HCT116 (cell line): ENCODE results near the gene PRPF40A. TPM values are rescaled to one million over a fixed set of nuclear protein-coding genes. Genes with fewer than 3 reads are reported as not detected.

Source experiments
- ATAC-seq: fragments of 200-7000 bp; cut with Tn5 transposase; 2 replicates; pipeline ENCODE4 v1.9.1; 2020; ENCODE audit warnings: mild to moderate bottlenecking, moderate library complexity
- BruUV-seq: library from RNA; stranded (reverse); fragments of 400-500 nt; replicated peaks from 2 replicates; lab custom pipeline; 2021; lab: Mats Ljungman, UMichigan
- CTCF ChIA-PET: fragments of 300-600 bp; sonication (Branson Sonifier 250); formaldehyde crosslinking; loops from one replicate; lab custom pipeline; 2021; ENCODE audit warnings: antibody characterized with exemption; lab: Charles Lee
- POLR2A ChIA-PET: fragments of 300-600, 350-600 bp; sonication (Branson Sonifier 250); formaldehyde crosslinking; loops from one replicate; lab custom pipeline; 2021; ENCODE audit warnings: antibody characterized with exemption; lab: Charles Lee
- RAD21 ChIA-PET, 2 experiments: fragments of 300-600 bp; sonication (Branson Sonifier 250); formaldehyde crosslinking; loops; one replicate each; lab custom pipeline; 2023; ENCODE audit warnings: low total read pairs in 2 of 2; ENCODE audit not compliant: uncharacterized antibody in 2 of 2, unreplicated experiment in 2 of 2, low non-redundant PET in 1 of 2; lab: Charles Lee
- DNase-seq: peaks from one replicate; pipeline ENCODE4 v3.0.0-alpha.2; 2010; ENCODE audit warnings: low read depth, low spot score
- H2AFZ ChIP-seq: fragments of 200-600 bp; shearing (Covaris generic), sonication (generic); 2 replicates; pipeline ENCODE4 v1.6.1; 2017; ENCODE audit warnings: low read depth, mixed run types, mixed read lengths, antibody characterized with exemption, low read length; ENCODE audit not compliant: poor library complexity, severe bottlenecking
- H3K27ac ChIP-seq: 2 replicates; pipeline ENCODE4 v1.5.1; 2012; ENCODE audit warnings: low read depth, low read length
- H3K27me3 ChIP-seq: fragments of 200-600 bp; sonication (generic); 2 replicates; pipeline ENCODE4 v1.6.1; 2016; ENCODE audit warnings: mixed run types, low read length, mixed read lengths; ENCODE audit not compliant: insufficient read depth
- H3K36me3 ChIP-seq, 2 experiments: fragments of 200-500 bp in 1 of 2; fragments of 200-600 bp in 1 of 2; sonication (Bioruptor generic) in 1 of 2; sonication (generic) in 1 of 2; 2 replicates each; pipeline versions ENCODE4 v1.5.1 to v1.6.1; 2014 to 2016; ENCODE audit warnings: low read length in 2 of 2, inconsistent platforms in 1 of 2, mixed read lengths in 1 of 2, mixed run types in 1 of 2; ENCODE audit not compliant: insufficient read depth in 2 of 2, control insufficient read depth in 1 of 2
- H3K4me1 ChIP-seq, 2 experiments: fragments of 200-600 bp in 1 of 2; sonication (generic) in 1 of 2; 2 replicates each; pipeline versions ENCODE4 v1.5.1 to v1.6.1; 2012 to 2017; ENCODE audit warnings: low read length in 2 of 2, inconsistent platforms in 1 of 2, mild to moderate bottlenecking in 1 of 2, mixed read lengths in 1 of 2, mixed run types in 1 of 2, moderate library complexity in 1 of 2; ENCODE audit not compliant: insufficient read depth in 2 of 2, control insufficient read depth in 1 of 2
- H3K4me2 ChIP-seq: fragments of 200-600 bp; sonication (generic); 2 replicates; pipeline ENCODE4 v1.6.1; 2017; ENCODE audit warnings: mixed run types, low read length, mixed read lengths
- H3K4me3 ChIP-seq, 2 experiments: fragments of 200-600 bp in 1 of 2; sonication (generic) in 1 of 2; replicated peaks in 1 of 2; 2 replicates each; pipeline ENCODE4 v1.5.1; 2011 to 2016; ENCODE audit warnings: low read length in 2 of 2, control low read depth in 1 of 2, low read depth in 1 of 2, mild to moderate bottlenecking in 1 of 2, mixed read lengths in 1 of 2, mixed run types in 1 of 2
- H3K79me2 ChIP-seq: fragments of 200-600 bp; sonication (generic); 2 replicates; pipeline ENCODE4 v1.6.1; 2017; ENCODE audit warnings: mild to moderate bottlenecking, mixed run types, low read length, moderate library complexity, mixed read lengths; ENCODE audit not compliant: insufficient read depth
- H3K9ac ChIP-seq: fragments of 200-600 bp; sonication (generic); 2 replicates; pipeline ENCODE4 v1.6.1; 2016; ENCODE audit warnings: low read length, mixed read lengths
- H3K9me2 ChIP-seq: fragments of 200-600 bp; sonication (generic), shearing (Covaris generic); 2 replicates; pipeline ENCODE4 v1.6.1; 2017; ENCODE audit warnings: mixed run types, mild to moderate bottlenecking, moderate library complexity; ENCODE audit not compliant: insufficient read depth
- H3K9me3 ChIP-seq, 2 experiments: fragments of 200-500 bp in 1 of 2; fragments of 200-600 bp in 1 of 2; sonication (Bioruptor generic) in 1 of 2; sonication (generic) in 1 of 2; 2 replicates each; pipeline ENCODE4 v1.6.1; 2014 to 2017; ENCODE audit warnings: low read length in 2 of 2, mixed read lengths in 2 of 2, inconsistent platforms in 1 of 2, low read depth in 1 of 2, mild to moderate bottlenecking in 1 of 2, mixed run types in 1 of 2, moderate library complexity in 1 of 2; ENCODE audit not compliant: control insufficient read depth in 1 of 2, insufficient read depth in 1 of 2
- H4K20me1 ChIP-seq: fragments of 200-600 bp; sonication (generic), shearing (Covaris generic); 2 replicates; pipeline ENCODE4 v1.6.1; 2017; ENCODE audit warnings: mixed run types, mild to moderate bottlenecking, moderate library complexity; ENCODE audit not compliant: insufficient read depth
- CBX3 ChIP-seq: IDR thresholded peaks from 2 replicates; pipeline ENCODE4 v1.6.1; 2012; ENCODE audit warnings: low read depth
- CEBPB ChIP-seq: IDR thresholded peaks from 2 replicates; pipeline ENCODE4 v1.6.1; 2012; ENCODE audit warnings: low read depth
- EGR1 ChIP-seq: IDR thresholded peaks from 2 replicates; pipeline ENCODE4 v1.6.1; 2012; ENCODE audit warnings: low read depth
- EZH2 ChIP-seq: fragments of 200-600 bp; sonication (generic); IDR thresholded peaks from 2 replicates; pipeline ENCODE4 v1.6.1; 2017; ENCODE audit warnings: antibody characterized with exemption, mixed run types
- FOSL1 ChIP-seq: IDR thresholded peaks from 2 replicates; pipeline ENCODE4 v1.6.1; 2012; ENCODE audit warnings: low read depth
- POLR2AphosphoS5 ChIP-seq: IDR thresholded peaks from 2 replicates; pipeline ENCODE4 v1.6.1; 2011; ENCODE audit warnings: mild to moderate bottlenecking, low read depth, low read length, moderate library complexity
- YY1 ChIP-seq: IDR thresholded peaks from 2 replicates; pipeline ENCODE4 v1.6.1; 2011; ENCODE audit warnings: low read length, low read depth, moderate library complexity, mild to moderate bottlenecking; ENCODE audit not compliant: insufficient replicate concordance; ENCODE audit errors: extremely low read depth
- ZNF274 ChIP-seq: fragments of 200-500 bp; sonication (Bioruptor generic); IDR thresholded peaks from 2 replicates; pipeline ENCODE4 v1.6.1; 2014; ENCODE audit warnings: mild to moderate bottlenecking, low read depth, low read length, inconsistent platforms
- intact Hi-C: fragments of 100-400 bp; cut with micrococcal nuclease; formaldehyde crosslinking; loops from 2 replicates; pipeline ENCODE4 v1.10.0; 2022
- total RNA-seq: library from RNA; stranded (reverse); gene quantifications from one replicate; pipeline ENCODE4 v1.2.1, GENCODE V29; 2021; ENCODE audit not compliant: unreplicated experiment
- TF ChIP-seq, protein P1 (sequence below): IDR thresholded peaks from 2 replicates; pipeline ENCODE4 v1.6.1; 2012
- TF ChIP-seq, protein P2 (sequence below): IDR thresholded peaks from 2 replicates; pipeline ENCODE4 v1.6.1; 2012

The PRPF40A gene
- total RNA-seq, 1 experiment from 2014 or later: 171 TPM

DNA sequence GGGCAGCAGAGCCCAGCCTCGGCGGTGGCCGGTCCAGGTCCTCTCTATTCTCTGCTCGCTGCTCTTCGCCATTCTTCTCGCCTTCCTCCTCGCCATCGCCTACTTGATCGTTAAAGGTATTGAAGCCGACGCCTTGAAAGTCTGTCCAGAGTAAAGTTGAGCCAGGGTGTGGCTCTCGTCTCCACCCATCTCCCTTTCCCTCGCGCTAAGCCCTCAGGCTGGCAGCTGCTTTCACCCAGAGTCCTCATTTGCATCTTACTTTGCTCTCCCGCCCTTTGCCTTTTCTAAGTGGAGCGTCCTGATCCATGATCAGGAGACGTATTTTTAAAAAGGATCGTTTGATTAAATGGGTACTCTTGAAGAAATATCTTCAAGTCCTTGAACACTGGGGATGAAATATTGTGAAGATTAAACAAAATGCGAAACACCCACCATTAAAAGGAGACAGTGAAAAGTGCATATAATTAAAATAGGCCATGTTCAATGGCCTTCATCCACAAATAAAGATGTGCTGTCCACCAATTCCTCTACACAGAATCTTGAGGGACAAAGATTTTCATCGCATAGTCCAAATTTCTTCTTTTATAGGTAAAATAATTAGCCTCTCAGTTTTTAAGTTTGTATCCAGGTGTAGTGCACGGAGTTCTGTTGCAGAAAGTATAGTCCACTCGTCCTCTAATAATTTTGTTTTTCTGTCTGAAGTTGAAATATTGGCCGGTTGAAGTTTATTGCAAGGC, 1.8 kb upstream of the PRPF40A start:
- no peaks in the 10 kb centered on the region for H3K27me3 ChIP-seq
- DNase-seq (peak; percentile 59), ATAC-seq (peak; percentile 32)
- intact Hi-C loops: no loop called here
- H3K4me3 ChIP-seq: peak overlapping the region; percentile 70 to 95
- RAD21 ChIA-PET: no interaction called here
- peaks cover 3 to 18% of the 10 kb centered on the region in 2 experiments; a peak in 3 of 4 replicates for H3K4me1 ChIP-seq
- TF ChIP-seq, protein P1, sequence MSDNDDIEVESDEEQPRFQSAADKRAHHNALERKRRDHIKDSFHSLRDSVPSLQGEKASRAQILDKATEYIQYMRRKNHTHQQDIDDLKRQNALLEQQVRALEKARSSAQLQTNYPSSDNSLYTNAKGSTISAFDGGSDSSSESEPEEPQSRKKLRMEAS: no peak; the same call in 1 of the 2 replicates
- TF ChIP-seq, protein P2, sequence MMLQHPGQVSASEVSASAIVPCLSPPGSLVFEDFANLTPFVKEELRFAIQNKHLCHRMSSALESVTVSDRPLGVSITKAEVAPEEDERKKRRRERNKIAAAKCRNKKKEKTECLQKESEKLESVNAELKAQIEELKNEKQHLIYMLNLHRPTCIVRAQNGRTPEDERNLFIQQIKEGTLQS: no peak
- no peak for TF ChIP-seq POLR2AphosphoS5
- no peak for TF ChIP-seq EGR1
- TF ChIP-seq YY1: no peak
- no peak for TF ChIP-seq EZH2
- TF ChIP-seq CEBPB: no peak
- TF ChIP-seq FOSL1: no peak
- no peak for TF ChIP-seq CBX3
- TF ChIP-seq ZNF274: no peak
- POLR2A ChIA-PET: no interaction called here
- TSS peak; percentile 54 for BruUV-seq
- H3K79me2 ChIP-seq: peaks cover 79% of the 10 kb centered on the region
- CTCF ChIA-PET: no interaction called here
- peak overlapping the region; percentile 95 for H3K9ac ChIP-seq
- H3K4me2 ChIP-seq: peak overlapping the region; percentile 82
- no peaks in the 10 kb centered on the region for H3K9me3 ChIP-seq
- peaks cover 26% of the 10 kb centered on the region for H4K20me1 ChIP-seq
- no peak overlapping the region for H2AFZ ChIP-seq
- no peaks in the 10 kb centered on the region for H3K9me2 ChIP-seq
- H3K36me3 ChIP-seq: peaks cover 5 to 11% of the 10 kb centered on the region in 2 experiments
- peak overlapping the region; percentile 89 for H3K27ac ChIP-seq
